Tibial nerve (tissue), 4 donors: ENCODE measurements around the gene ZNG1A. TPM values are rescaled to one million over a fixed set of nuclear protein-coding genes. Genes with fewer than 3 reads are reported as not detected.
A peak's percentile ranks its signal among the peaks of the same experiment; 100 is the strongest.
"Not testable (repeated sequence)": the region's sequence is repeated elsewhere in the genome, so short reads cannot be mapped to it uniquely, and the experiment has no call there.

Experiments used
- DNase-seq, 2 donors: peaks; one replicate each; pipeline ENCODE4 v3.0.0-alpha.2; 2019; ENCODE audit warnings: low spot score in 2 of 2
- H3K27ac ChIP-seq, 4 donors: fragments of 200-600 bp; sonication (generic) in 3 of 4; one replicate each; pipeline ENCODE4 v1.5.1; 2017 to 2019; ENCODE audit warnings: mild to moderate bottlenecking in 1 of 4
- H3K27me3 ChIP-seq, 2 donors: fragments of 200-600 bp; sonication (generic) in 1 of 2; one replicate each; pipeline versions ENCODE4 v1.5.1 to v1.6.0; 2017 to 2019
- H3K36me3 ChIP-seq, 3 donors: fragments of 200-600 bp; sonication (generic); one replicate each; pipeline ENCODE4 v1.5.1; 2018 to 2019
- H3K4me1 ChIP-seq, 4 donors: fragments of 200-600 bp; sonication (generic) in 3 of 4; one replicate each; pipeline ENCODE4 v1.5.1; 2017 to 2019
- H3K4me3 ChIP-seq, 4 donors: fragments of 200-600 bp; sonication (generic) in 3 of 4; one replicate each; pipeline ENCODE4 v1.5.1; 2017 to 2019; ENCODE audit warnings: mild to moderate bottlenecking in 1 of 4, moderate library complexity in 1 of 4
- H3K9me3 ChIP-seq, 4 donors: fragments of 200-600 bp; sonication (generic) in 3 of 4; one replicate each; pipeline ENCODE4 v1.5.1; 2017 to 2019
- WGBS, 2 donors: methylation state at CpG; one replicate each; pipeline ENCODE4 v1.1.5; 2018; 5-methylcytosine and 5-hydroxymethylcytosine counted together
- total RNA-seq, 4 donors: library from RNA; depleted of rRNA; stranded (reverse); fragments of >200 nt; gene quantifications; one replicate each; pipeline ENCODE4 v1.1.0, GENCODE V29; 2016

ZNG1A gene
- total RNA-seq, 4 donors from 2014 or later: 16.1 to 31.9 (median 24.0) TPM

DNA sequence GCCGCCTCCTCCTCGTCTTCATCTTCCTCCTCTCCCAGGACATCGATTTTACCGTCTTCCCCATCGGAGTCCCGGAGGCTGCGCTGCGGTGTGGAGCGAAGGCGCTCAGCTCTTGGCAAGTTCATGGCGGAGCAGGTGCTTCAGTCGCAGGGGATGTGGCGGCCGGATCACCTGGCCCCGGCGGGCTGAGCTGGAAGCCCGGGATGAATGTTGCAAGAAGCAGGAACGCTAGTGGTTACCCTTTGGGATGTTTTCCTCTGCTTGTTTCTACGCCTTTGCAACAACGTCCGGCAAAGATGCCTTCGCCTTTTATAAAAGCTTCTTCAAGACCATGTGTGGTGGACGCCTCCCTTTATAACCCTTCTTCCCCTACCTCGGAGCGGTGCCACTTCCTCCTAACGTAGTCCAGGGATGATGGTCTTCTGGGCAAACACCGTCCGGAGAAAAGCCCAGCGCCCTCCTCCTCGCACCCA is 60.8 kb downstream of the ZNG1A start, which contains the start of gene FOXD4:
Gene FOXD4, minus strand, starts transcription at position 423 of the 473 bp plus-strand sequence. Its CDS starts 298 bp downstream, at position 125.
- not testable (repeated sequence) for H3K4me3 ChIP-seq, H3K27ac ChIP-seq, H3K9me3 ChIP-seq, H3K36me3 ChIP-seq, DNase-seq
- WGBS, 2 donors: 21 to 22% methylated on average over 26 to 28 of the region's 30 CpGs
- H3K27me3 ChIP-seq: peaks cover 2 to 48% of the 10 kb centered on the region in 2 donors
- H3K4me1 ChIP-seq: peaks cover 0 to 32% (median 15%) of the 10 kb centered on the region in 4 donors

- peaks cover 0 to 36% (median 15%) of the 10 kb centered on the region in 4 donors for H3K4me1 ChIP-seq
- peaks cover 2 to 55% of the 10 kb centered on the region in 2 donors for H3K27me3 ChIP-seq
- WGBS, 2 donors: 2 to 7% methylated on average over 25 of the region's 71 CpGs
- H3K9me3 ChIP-seq, H3K4me3 ChIP-seq, DNase-seq, H3K36me3 ChIP-seq, H3K27ac ChIP-seq: not testable (repeated sequence)
Observed at GRCh38 chr9:117144-117994, 61.5 kb downstream of the ZNG1A start.

- not testable (repeated sequence) for H3K9me3 ChIP-seq, H3K4me3 ChIP-seq, DNase-seq, H3K36me3 ChIP-seq, H3K27ac ChIP-seq
- Histone ChIP-seq H3K27me3 (peaks cover 2 to 62% of the 10 kb centered on the region in 2 donors), H3K4me1 (peaks cover 0 to 36% (median 15%) of the 10 kb centered on the region in 4 donors)
- 16 to 22% methylated on average over 10 to 21 of the region's 41 CpGs for WGBS, 2 donors
Observed at GRCh38 chr9:116239-117077, 62.4 kb downstream of the ZNG1A start.

DNA sequence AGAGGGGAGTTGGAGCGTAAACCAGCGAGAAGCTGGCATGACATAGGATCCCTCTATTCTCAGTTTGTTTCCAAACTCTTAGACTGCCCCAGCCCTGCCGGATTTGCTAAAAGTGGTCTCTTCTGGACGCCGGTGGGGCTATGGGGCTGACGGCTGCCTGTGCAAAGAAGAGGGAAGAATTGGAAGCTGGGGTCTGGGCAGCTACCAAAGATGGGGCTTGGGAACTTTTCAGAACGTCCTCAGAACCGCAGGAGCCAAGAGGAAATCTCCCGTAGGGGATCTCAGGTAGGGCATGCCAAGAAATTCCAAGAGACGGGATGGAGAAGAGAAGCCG is 63.8 kb downstream of the ZNG1A start:
- 8 to 12% methylated on average over 9 to 10 of the region's 11 CpGs for WGBS, 2 donors
- not testable (repeated sequence) for H3K36me3 ChIP-seq, DNase-seq, H3K27ac ChIP-seq, H3K9me3 ChIP-seq
- H3K4me1 ChIP-seq: peaks cover 0 to 36% (median 15%) of the 10 kb centered on the region in 4 donors
- H3K4me3 ChIP-seq: peak overlapping the region in 1 of 4 donors; percentile 28
- H3K27me3 ChIP-seq: peaks cover 2 to 66% of the 10 kb centered on the region in 2 donors

- not testable (repeated sequence) for H3K36me3 ChIP-seq, H3K9me3 ChIP-seq, H3K27ac ChIP-seq, DNase-seq
- 1 to 5% methylated on average over 30 to 43 of the region's 73 CpGs for WGBS, 2 donors
- Histone ChIP-seq H3K4me1 (peaks cover 0 to 36% (median 15%) of the 10 kb centered on the region in 4 donors), H3K4me3 (peak overlapping the region; percentile 24 to 53 (median 33)), H3K27me3 (peaks cover 2 to 72% of the 10 kb centered on the region in 2 donors)
Observed at GRCh38 chr9:114267-115117, 64.4 kb downstream of the ZNG1A start.

- H3K4me3 ChIP-seq: peak overlapping the region; percentile 24 to 53 (median 33)
- H3K27ac ChIP-seq, DNase-seq, H3K9me3 ChIP-seq, H3K36me3 ChIP-seq: not testable (repeated sequence)
- H3K4me1 ChIP-seq: peaks cover 0 to 36% (median 15%) of the 10 kb centered on the region in 4 donors
- peaks cover 2 to 79% of the 10 kb centered on the region in 2 donors for H3K27me3 ChIP-seq
- WGBS, 2 donors: 1% methylated on average over 83 to 92 of the region's 111 CpGs
Observed at GRCh38 chr9:113468-114266, 65.2 kb downstream of the ZNG1A start.

- peaks cover 2 to 73% of the 10 kb centered on the region in 2 donors for H3K27me3 ChIP-seq
- not testable (repeated sequence) for DNase-seq, H3K36me3 ChIP-seq, H3K27ac ChIP-seq, H3K9me3 ChIP-seq
- peaks cover 0 to 35% (median 15%) of the 10 kb centered on the region in 4 donors for H3K4me1 ChIP-seq
- H3K4me3 ChIP-seq: peak overlapping the region in 2 of 4 donors; percentile 38 to 53
- 12 to 16% methylated on average over 22 to 24 of the region's 55 CpGs for whole genome bisulfite sequencing, 2 donors
Observed at GRCh38 chr9:112589-113467, 66.0 kb downstream of the ZNG1A start.

DNA sequence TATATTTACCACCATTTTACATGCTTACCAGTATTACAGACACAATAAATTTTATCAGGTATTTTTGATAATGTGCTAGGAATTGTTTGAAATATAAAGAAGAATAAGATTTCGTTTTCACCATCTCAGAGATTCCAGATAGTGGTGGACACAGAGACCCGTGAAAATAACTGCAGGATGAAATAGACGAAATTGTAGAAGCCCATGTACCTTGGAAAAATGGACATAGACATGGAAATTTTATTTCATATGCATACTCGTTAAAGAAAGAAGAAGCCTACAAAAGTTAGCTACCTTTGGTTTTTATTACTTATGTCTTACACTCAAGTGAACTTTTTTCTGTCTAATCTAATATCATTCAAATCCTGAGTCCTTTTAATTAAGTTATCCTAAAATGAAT is 68.2 kb downstream of the ZNG1A start:
- not testable (repeated sequence) for H3K36me3 ChIP-seq, H3K27ac ChIP-seq, DNase-seq, H3K9me3 ChIP-seq, H3K4me3 ChIP-seq
- Histone ChIP-seq H3K4me1 (peaks cover 0 to 25% (median 15%) of the 10 kb centered on the region in 4 donors), H3K27me3 (peaks cover 2 to 56% of the 10 kb centered on the region in 2 donors)
- 24 to 44% methylated on average over 4 of the region's 4 CpGs for WGBS, 2 donors

GRCh38 chr9:109540-109939 is 69.3 kb downstream of the ZNG1A start:
- peaks cover 0 to 18% (median 11%) of the 10 kb centered on the region in 4 donors for H3K4me1 ChIP-seq
- not testable (repeated sequence) for H3K27ac ChIP-seq, H3K4me3 ChIP-seq, H3K9me3 ChIP-seq, DNase-seq, H3K36me3 ChIP-seq
- WGBS, 2 donors: 19 to 32% methylated on average over 7 to 8 of the region's 8 CpGs
- peaks cover 0 to 47% of the 10 kb centered on the region in 2 donors for H3K27me3 ChIP-seq

GRCh38 chr9:108742-109495 is 69.9 kb downstream of the ZNG1A start:
- DNase-seq, H3K36me3 ChIP-seq, H3K4me3 ChIP-seq, H3K9me3 ChIP-seq, H3K27ac ChIP-seq: not testable (repeated sequence)
- Histone ChIP-seq H3K4me1 (peaks cover 0 to 12% (median 7%) of the 10 kb centered on the region in 4 donors), H3K27me3 (peaks cover 0 to 41% of the 10 kb centered on the region in 2 donors)
- WGBS, 2 donors: 19 to 21% methylated on average over 21 to 22 of the region's 22 CpGs
